Heart left ventricle (tissue), 16 donors: Measurements from ENCODE around the gene A2M. TPM values are rescaled to one million over a fixed set of nuclear protein-coding genes. Genes with fewer than 3 reads are reported as not detected.
A peak's percentile ranks its signal among the peaks of the same experiment; 100 is the strongest.

Experiments used
- ATAC-seq, 4 donors: fragments of 200-7000 bp; cut with Tn5 transposase; one replicate each; pipeline ENCODE4 v1.9.1; 2020 to 2022; ENCODE audit warnings: moderate library complexity in 4 of 4, mild to moderate bottlenecking in 3 of 4, moderate number of reproducible peaks in 1 of 4
- DNase-seq, 5 donors: peaks; one replicate each; pipeline ENCODE4 v3.0.0-alpha.2; 2020
- H3K27ac ChIP-seq, 12 donors: fragments of 200-600 bp; sonication (generic) in 4 of 12; one replicate each; pipeline versions ENCODE4 v1.5.0 to v1.8.0; 2016 to 2022; ENCODE audit warnings: mild to moderate bottlenecking in 2 of 12
- H3K27me3 ChIP-seq, 9 donors: fragments of 200-600 bp; sonication (generic) in 2 of 9; one replicate each; pipeline versions ENCODE4 v1.5.1 to v1.8.0; 2016 to 2022; ENCODE audit warnings: mild to moderate bottlenecking in 3 of 9
- H3K36me3 ChIP-seq, 9 donors: fragments of 200-600 bp; sonication (generic) in 2 of 9; one replicate each; pipeline versions ENCODE4 v1.5.0 to v1.8.0; 2018 to 2022; ENCODE audit warnings: mild to moderate bottlenecking in 2 of 9
- H3K4me1 ChIP-seq, 12 donors: fragments of 200-600 bp; sonication (generic) in 4 of 12; one replicate each; pipeline versions ENCODE4 v1.5.0 to v1.8.0; 2016 to 2022; ENCODE audit warnings: mild to moderate bottlenecking in 3 of 12
- H3K4me3 ChIP-seq, 12 donors: fragments of 200-600 bp; sonication (generic) in 4 of 12; one replicate each; pipeline versions ENCODE4 v1.5.0 to v1.8.0; 2017 to 2022; ENCODE audit warnings: mild to moderate bottlenecking in 9 of 12, moderate library complexity in 4 of 12
- H3K9me3 ChIP-seq, 12 donors: fragments of 200-600 bp; sonication (generic) in 4 of 12; one replicate each; pipeline versions ENCODE4 v1.5.0 to v1.8.0; 2016 to 2022; ENCODE audit warnings: mild to moderate bottlenecking in 1 of 12
- CTCF ChIP-seq, 12 donors: fragments of 200-600 bp; sonication (generic) in 4 of 12; IDR thresholded peaks; one replicate each; pipeline versions ENCODE4 v1.5.0 to v1.8.0; 2018 to 2022; ENCODE audit warnings: antibody characterized with exemption in 12 of 12, mild to moderate bottlenecking in 5 of 12
- POLR2A ChIP-seq, 2 donors: fragments of 450-650 bp; IDR thresholded peaks; one replicate each; pipeline ENCODE4 v1.6.1; 2017; ENCODE audit warnings: antibody characterized with exemption in 2 of 2, mild to moderate bottlenecking in 2 of 2, moderate library complexity in 2 of 2
- WGBS, 4 donors: extraction: QIAGEN DNeasy Blood & Tissue Kit in 2 of 4; methylation state at CpG; one replicate each; pipeline versions ENCODE4 v1.1.5 to v1.1.7; 2013 to 2018; 5-methylcytosine and 5-hydroxymethylcytosine counted together
- intact Hi-C, 10 donors: fragments of 100-400 bp; cut with DNase I; formaldehyde crosslinking; loops; one replicate each; pipeline versions ENCODE4 v1.11.1 to v1.14.2; 2022
- polyA plus RNA-seq, 2 donors: library from polyadenylated mRNA; stranded (reverse); fragments of 200-250 nt; gene quantifications; one replicate each; pipeline ENCODE4 v1.2.3, GENCODE V29; 2013
- total RNA-seq, 9 donors: library from RNA; depleted of rRNA in 2 of 9; stranded (reverse); fragments of >200 nt in 2 of 9; fragmentation: NEBNext Ultra II Directional in 3 of 9; extraction: Animal tissue kit (Norgen Biotek cat#: 25700) in 3 of 9; gene quantifications; one replicate each; pipeline versions ENCODE4 v1.1.0 to v1.2.4, GENCODE V29; 2016 to 2023
- donor health status: ischemic (EF 13 %, LVEDD 7.1; RV severe dilation, severe dysfunction).
- donor health status: healthy with polysubstance abuse.
- donor health status: DM: no; HTN: yes; CAD: no.
- donor health status: DM: no; HTN: no; CAD: no.
- donor health status: ischemic (EF 25% LVEDD 6.9; RV normal size, moderate dysfunction).
- donor health status: ischemic (EF 25% LVEDD 5.7; RV mildly dilated, moderate dysfunction).
- donor health status: healthy.
- donor health status: DM: yes; HTN: yes; CAD: no.
- donor health status: ischemic (EF 35%, LVEDD 5.7; RV mildly dilated, moderate dysfunction).
- donor health status: nonischemic (EF 11% LVEDD 7.7; RV severe dilation, severe dysfunction).
- donor health status: DM: yes; HTN: yes; CAD: no.
- donor health status: PGD.
- donor health status: ischemic (EF 29% LVEDD 5.4; RV normal size, mild dysfunction).
- donor health status: nonischemic (EF 23%, LVEDD 6.1; RV moderate dilation, normal function).

The A2M gene
- total and polyA plus RNA-seq, 11 donors, result 133 to 1,706 (median 385) TPM

- H3K36me3 ChIP-seq, result no peaks in the 10 kb centered on the region
- no peaks in the 10 kb centered on the region for H3K9me3 ChIP-seq
- H3K4me3 ChIP-seq, result no peak overlapping the region
- TF ChIP-seq CTCF (IDR thresholded peaks at IDR 0.05) (no peak), POLR2A (IDR thresholded peaks at IDR 0.05) (no peak)
- intact Hi-C loops, result loop anchor here in 3 of 10 donors (5.0 to 10.0 kb wide), 3 partner anchors 370 to 412 kb away; partner anchors contain the start of gene MFAP5 (in 1 of the 3)
- peaks cover 0 to 4% (median 0%) of the 10 kb centered on the region in 12 donors for H3K4me1 ChIP-seq
- 65 to 91% (median 74%) methylated on average over 1 of the region's 1 CpG for WGBS, 4 donors
- DNase-seq, result no peak
- no peaks in the 10 kb centered on the region for H3K27me3 ChIP-seq
- no peak overlapping the region for H3K27ac ChIP-seq
- no peak for ATAC-seq
Measured at GRCh38 chr12:9052610-9053009, 63.1 kb downstream of the A2M start.

- peak; percentile 29 to 87 (median 55) for ATAC-seq
- DNase-seq, result peak in 3 of 5 donors; percentile 18 to 46 (median 32)
- H3K4me1 ChIP-seq, result peaks cover 0 to 4% (median 0%) of the 10 kb centered on the region in 12 donors
- intact Hi-C loops, result loop anchor here in 3 of 10 donors (5.0 to 10.0 kb wide), 3 partner anchors 369 to 414 kb away; partner anchors contain the start of gene MFAP5 (in 1 of the 3)
- H3K27ac ChIP-seq, result peak overlapping the region in 1 of 12 donors; percentile 7
- 44 to 72% (median 47%) methylated on average over 5 to 6 of the region's 6 CpGs for WGBS, 4 donors
- no peaks in the 10 kb centered on the region for H3K9me3 ChIP-seq
- H3K36me3 ChIP-seq, result no peaks in the 10 kb centered on the region
- TF ChIP-seq CTCF (IDR thresholded peaks at IDR 0.05) (no peak), POLR2A (IDR thresholded peaks at IDR 0.05) (no peak)
- no peak overlapping the region for H3K4me3 ChIP-seq
- no peaks in the 10 kb centered on the region for H3K27me3 ChIP-seq
Measured at GRCh38 chr12:9051158-9051550, 64.6 kb downstream of the A2M start.

DNA sequence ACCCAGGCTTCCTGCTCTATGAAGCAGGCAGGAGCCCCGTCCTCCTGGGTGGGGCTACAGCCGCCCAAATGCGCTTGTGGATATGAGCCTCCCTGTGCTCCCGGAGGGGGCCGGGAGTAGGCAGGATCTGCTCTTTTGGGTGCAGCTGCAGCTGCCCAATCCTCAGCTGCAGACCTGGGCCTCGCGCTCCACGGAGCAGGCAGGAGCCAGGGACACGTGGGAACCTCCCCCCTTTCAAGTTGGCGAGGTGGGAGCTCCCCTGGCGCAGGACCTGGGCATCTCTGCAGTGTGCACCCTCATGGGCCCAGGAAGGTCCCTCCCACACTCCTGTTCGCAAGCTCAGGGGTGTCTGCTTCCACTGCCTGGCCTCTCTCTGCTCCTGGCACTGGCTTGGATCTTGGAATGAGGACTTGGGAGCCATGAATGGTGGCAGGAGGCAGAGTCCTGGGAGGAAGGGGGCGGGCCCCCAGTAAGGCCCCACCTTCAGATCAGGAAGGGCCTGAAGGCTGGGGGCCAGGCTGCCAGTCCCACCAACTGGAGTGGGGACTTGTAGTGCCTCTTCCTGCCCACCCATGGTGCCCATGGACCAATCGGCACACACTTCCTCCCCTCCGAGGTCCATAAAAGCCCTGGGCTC is 65.1 kb downstream of the A2M start:
- no peak for TF ChIP-seq POLR2A (IDR thresholded peaks at IDR 0.05)
- no peak for TF ChIP-seq CTCF (IDR thresholded peaks at IDR 0.05)
- Histone ChIP-seq H3K9me3 (no peaks in the 10 kb centered on the region), H3K4me3 (no peak overlapping the region), H3K27me3 (no peaks in the 10 kb centered on the region), H3K36me3 (no peaks in the 10 kb centered on the region), H3K4me1 (peaks cover 0 to 4% (median 0%) of the 10 kb centered on the region in 12 donors), H3K27ac (peak overlapping the region in 2 of 12 donors; percentile 7 to 34)
- peak in 1 of 5 donors; percentile 41 for DNase-seq
- 71 to 86% (median 79%) methylated on average over 1 to 15 of the region's 15 CpGs for WGBS, 4 donors
- peak in 1 of 4 donors; percentile 42 for ATAC-seq
- intact Hi-C loops, result loop anchor here in 3 of 10 donors (5.0 to 10.0 kb wide), 3 partner anchors 368 to 414 kb away; partner anchors contain the start of gene MFAP5 (in 1 of the 3)

DNA sequence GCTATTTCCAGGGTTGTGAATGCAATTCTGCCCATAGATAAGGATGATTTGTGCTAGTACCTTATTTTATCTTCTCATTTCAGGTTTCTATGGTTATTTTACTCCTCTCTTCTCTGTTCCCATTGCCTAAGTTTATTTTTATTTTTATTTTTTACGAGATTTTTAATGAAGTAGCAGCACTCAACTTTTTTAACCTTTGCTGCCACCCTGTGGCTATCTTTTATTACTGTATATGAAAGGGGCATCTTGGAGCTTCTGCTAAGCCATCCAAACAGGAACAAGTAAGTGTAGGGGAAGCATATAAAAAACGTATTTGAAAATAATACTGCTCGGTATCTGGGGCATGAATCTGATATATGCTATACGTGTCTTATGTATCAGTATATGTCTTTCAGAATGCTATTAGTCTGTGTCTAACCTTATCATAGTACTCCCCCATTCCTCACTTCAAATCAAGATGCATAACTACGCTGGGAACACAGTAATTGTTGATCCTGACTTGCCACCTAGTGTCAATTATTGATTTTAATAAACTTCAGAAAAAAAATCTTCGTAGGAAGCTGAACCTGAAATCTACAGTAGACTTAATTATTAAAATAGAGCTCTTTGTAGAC is 66.1 kb downstream of the A2M start:
- intact Hi-C loops, result loop anchor here in 9 of 10 donors (5.0 to 10.0 kb wide), 9 partner anchors 135 to 507 kb away; partner anchors contain the start of genes CLEC4E (in 4 of the 9), MFAP5 (in 1 of the 9) and PHC1 (in 1 of the 9)
- ATAC-seq, result peak in 3 of 4 donors; percentile 40 to 50 (median 49)
- DNase-seq, result no peak
- Histone ChIP-seq H3K9me3 (no peaks in the 10 kb centered on the region), H3K27me3 (no peaks in the 10 kb centered on the region), H3K4me3 (no peak overlapping the region), H3K4me1 (peaks cover 0 to 4% (median 0%) of the 10 kb centered on the region in 12 donors), H3K36me3 (no peaks in the 10 kb centered on the region), H3K27ac (no peak overlapping the region)
- 20 to 24% (median 22%) methylated on average over 6 of the region's 6 CpGs for WGBS, 4 donors
- TF ChIP-seq CTCF (IDR thresholded peaks at IDR 0.05), result peak; percentile 38 to 64 (median 52)
- no peak for TF ChIP-seq POLR2A (IDR thresholded peaks at IDR 0.05)
